IMR-90 (cell line): ENCODE measurements around the gene PROSER2. TPM values are rescaled to one million over a fixed set of nuclear protein-coding genes. Genes with fewer than 3 reads are reported as not detected.

ENCODE experiments used
- ATAC-seq: fragments of 200-7000 bp; cut with Tn5 transposase; 2 replicates; pipeline ENCODE4 v1.9.1; 2020; ENCODE audit warnings: low read depth, mild to moderate bottlenecking, moderate library complexity
- BruUV-seq: library from RNA; stranded (reverse); fragments of 400-500 nt; replicated peaks from 2 replicates; lab custom pipeline; 2021; lab: Mats Ljungman, UMichigan
- CTCF ChIA-PET: fragments of 300-600 bp; formaldehyde crosslinking; extraction: SDS; loops from one replicate; lab custom pipeline; 2021; ENCODE audit warnings: antibody characterized with exemption; lab: Yijun Ruan, JAX
- POLR2A ChIA-PET: fragments of 300-600 bp; sonication (Branson Sonifier 250); formaldehyde crosslinking; loops from one replicate; lab custom pipeline; 2022; ENCODE audit warnings: antibody characterized with exemption; ENCODE audit not compliant: unreplicated experiment; lab: Charles Lee
- DNase-seq: peaks from one replicate; pipeline ENCODE4 v3.0.0; 2013
- H2AFZ ChIP-seq: replicated peaks from 2 replicates; pipeline ENCODE3; 2013; ENCODE audit warnings: low read length, mild to moderate bottlenecking; ENCODE audit not compliant: poor library complexity
- H2AK5ac ChIP-seq: 2 replicates; pipeline ENCODE4 v1.6.1; 2013; ENCODE audit warnings: low read depth, low read length, inconsistent platforms
- H2AK9ac ChIP-seq: replicated peaks from 2 replicates; pipeline ENCODE3; 2013; ENCODE audit warnings: mild to moderate bottlenecking, low read depth, low read length, moderate library complexity; ENCODE audit not compliant: poor library complexity
- H2BK120ac ChIP-seq: 2 replicates; pipeline ENCODE4 v1.6.1; 2013; ENCODE audit warnings: low read depth, low read length, inconsistent platforms
- H2BK15ac ChIP-seq: 3 replicates; pipeline ENCODE4 v1.6.1; 2013; ENCODE audit warnings: low read depth, low read length, inconsistent platforms
- H2BK20ac ChIP-seq: 2 replicates; pipeline ENCODE4 v1.6.1; 2013; ENCODE audit warnings: low read depth, mild to moderate bottlenecking, inconsistent platforms, low read length, moderate library complexity
- H2BK5ac ChIP-seq: 2 replicates; pipeline ENCODE4 v1.6.1; 2013; ENCODE audit warnings: mild to moderate bottlenecking, low read depth, low read length, inconsistent platforms; ENCODE audit not compliant: poor library complexity, severe bottlenecking
- H3K14ac ChIP-seq: replicated peaks from 2 replicates; pipeline ENCODE4 v1.6.1; 2013; ENCODE audit warnings: low read depth, low read length, inconsistent platforms
- H3K18ac ChIP-seq: 2 replicates; pipeline ENCODE4 v1.6.1; 2013; ENCODE audit warnings: low read depth, low read length, control low read depth
- H3K23ac ChIP-seq: 2 replicates; pipeline ENCODE4 v1.6.1; 2013; ENCODE audit warnings: low read depth, low read length, inconsistent platforms
- H3K27ac ChIP-seq: 2 replicates; pipeline ENCODE4 v1.5.1; 2013; ENCODE audit warnings: mild to moderate bottlenecking, control low read depth, low read length; ENCODE audit not compliant: insufficient read depth
- H3K27me3 ChIP-seq: 2 replicates; pipeline ENCODE4 v1.6.1; 2013; ENCODE audit warnings: low read length; ENCODE audit not compliant: control insufficient read depth, insufficient read depth
- H3K36me3 ChIP-seq: 2 replicates; pipeline ENCODE4 v1.6.1; 2013; ENCODE audit warnings: low read length, mixed read lengths; ENCODE audit not compliant: control insufficient read depth, insufficient read depth
- H3K4ac ChIP-seq: 2 replicates; pipeline ENCODE4 v1.6.1; 2013; ENCODE audit warnings: low read depth, low read length, inconsistent platforms
- H3K4me1 ChIP-seq: 2 replicates; pipeline ENCODE4 v1.6.1; 2013; ENCODE audit warnings: low read length, mixed read lengths; ENCODE audit not compliant: control insufficient read depth, insufficient read depth
- H3K4me2 ChIP-seq: 2 replicates; pipeline ENCODE4 v1.6.1; 2013; ENCODE audit warnings: low read depth, mild to moderate bottlenecking, control low read depth, low read length, moderate library complexity
- H3K4me3 ChIP-seq: 2 replicates; pipeline ENCODE4 v1.5.1; 2013; ENCODE audit warnings: low read depth, mild to moderate bottlenecking, control low read depth, low read length, moderate library complexity; ENCODE audit not compliant: insufficient read depth
- H3K56ac ChIP-seq: 2 replicates; pipeline ENCODE4 v1.6.1; 2013; ENCODE audit warnings: low read length, inconsistent platforms; ENCODE audit not compliant: insufficient read depth; ENCODE audit errors: extremely low read depth
- H3K79me1 ChIP-seq, 2 experiments: 2 replicates each; pipeline ENCODE4 v1.6.1; 2013; ENCODE audit warnings: low read length in 2 of 2, inconsistent platforms in 1 of 2, low read depth in 1 of 2
- H3K9ac ChIP-seq: 2 replicates; pipeline ENCODE4 v1.6.1; 2013; ENCODE audit warnings: low read depth, low read length, control low read depth
- H3K9me1 ChIP-seq: 2 replicates; pipeline ENCODE4 v1.6.1; 2013; ENCODE audit warnings: low read length, inconsistent platforms; ENCODE audit not compliant: insufficient read depth
- H3K9me3 ChIP-seq: 2 replicates; pipeline ENCODE4 v1.6.1; 2013; ENCODE audit warnings: low read length; ENCODE audit not compliant: control insufficient read depth, insufficient read depth
- H4K20me1 ChIP-seq: 2 replicates; pipeline ENCODE4 v1.6.1; 2013; ENCODE audit warnings: low read length, inconsistent platforms; ENCODE audit not compliant: insufficient read depth
- H4K5ac ChIP-seq: 2 replicates; pipeline ENCODE4 v1.6.1; 2013; ENCODE audit warnings: mild to moderate bottlenecking, low read depth, low read length, control low read depth
- H4K8ac ChIP-seq, 2 experiments: 2 replicates each; pipeline ENCODE4 v1.6.1; 2013; ENCODE audit warnings: low read depth in 2 of 2, low read length in 2 of 2, control low read depth in 1 of 2, inconsistent platforms in 1 of 2
- H4K91ac ChIP-seq: 2 replicates; pipeline ENCODE4 v1.6.1; 2013; ENCODE audit warnings: low read depth, low read length, inconsistent platforms; ENCODE audit not compliant: insufficient read depth
- BHLHE40 ChIP-seq: fragments of 150-350 bp; IDR thresholded peaks from 2 replicates; pipeline ENCODE4 v1.6.1; 2016; ENCODE audit warnings: mild to moderate bottlenecking, low read depth, low read length
- CEBPB ChIP-seq: IDR thresholded peaks from 2 replicates; pipeline ENCODE4 v1.6.1; 2012; ENCODE audit warnings: low read depth, low read length, improper control_type of control experiment
- CHD1 ChIP-seq: IDR thresholded peaks from 2 replicates; pipeline ENCODE4 v1.6.1; 2012; ENCODE audit warnings: low read depth, low read length, improper control_type of control experiment
- MAFK ChIP-seq: IDR thresholded peaks from 2 replicates; pipeline ENCODE4 v1.6.1; 2012; ENCODE audit warnings: low read depth, low read length, improper control_type of control experiment
- MAZ ChIP-seq: IDR thresholded peaks from 2 replicates; pipeline ENCODE4 v1.6.1; 2012; ENCODE audit warnings: low read depth, mild to moderate bottlenecking, low read length, improper control_type of control experiment, moderate library complexity, borderline replicate concordance
- MXI1 ChIP-seq: IDR thresholded peaks from 2 replicates; pipeline ENCODE4 v1.6.1; 2012; ENCODE audit warnings: low read depth, mild to moderate bottlenecking, low read length, moderate library complexity, borderline replicate concordance
- NFE2L2 ChIP-seq: fragments of 150-350 bp; IDR thresholded peaks from 2 replicates; pipeline ENCODE4 v1.6.1; 2016; ENCODE audit warnings: low read depth, mild to moderate bottlenecking, low read length
- POLR2A ChIP-seq: IDR thresholded peaks from 2 replicates; pipeline ENCODE4 v1.6.1; 2012; ENCODE audit warnings: mild to moderate bottlenecking, low read depth, low read length
- RAD21 ChIP-seq: IDR thresholded peaks from 2 replicates; pipeline ENCODE4 v1.6.1; 2012; ENCODE audit warnings: low read length, improper control_type of control experiment
- RCOR1 ChIP-seq: IDR thresholded peaks from 2 replicates; pipeline ENCODE4 v1.6.1; 2012; ENCODE audit warnings: mild to moderate bottlenecking, low read length, improper control_type of control experiment; ENCODE audit not compliant: insufficient replicate concordance
- SMC3 ChIP-seq: fragments of 150-350 bp; IDR thresholded peaks from 2 replicates; pipeline ENCODE4 v1.6.1; 2016; ENCODE audit warnings: low read depth, mild to moderate bottlenecking, antibody characterized with exemption, low read length, moderate library complexity
- WGBS, 2 experiments: methylation state at CpG; one replicate each; pipeline versions ENCODE4 v1.1.5 to v1.1.7; 2013; ENCODE audit warnings: missing lambda C conversion rate in 2 of 2; ENCODE audit not compliant: insufficient read length in 1 of 2; ENCODE audit errors: extremely low coverage in 2 of 2; 5-methylcytosine and 5-hydroxymethylcytosine counted together
- dilution Hi-C: fragments of 300-500 bp; cut with HindIII; formaldehyde crosslinking; loops from one replicate; pipeline ENCODE4 v1.14.3; 2018; ENCODE audit warnings: low sequenced_read_pairs; ENCODE audit not compliant: unreplicated experiment
- in situ Hi-C: fragments of 300-500 bp; cut with MboI; formaldehyde crosslinking; loops from 3 replicates; pipeline ENCODE4 v1.14.3; 2019; ENCODE audit warnings: low sequenced_read_pairs, inconsistent platforms, mixed read lengths
- intact Hi-C: fragments of 100-400 bp; cut with micrococcal nuclease; formaldehyde crosslinking; loops from 2 replicates; pipeline ENCODE4 v1.10.0; 2022
- polyA plus RNA-seq, 3 experiments: library from polyadenylated mRNA; depleted of rRNA; stranded (reverse); fragments of >200 nt; gene quantifications; 2 replicates each; pipeline ENCODE4 v1.2.3, GENCODE V29; 2012; ENCODE audit warnings: low replicate concordance in 1 of 3
- total RNA-seq: library from RNA; depleted of rRNA; stranded (reverse); fragments of >200 nt; gene quantifications from 2 replicates; pipeline ENCODE4 v1.2.3, GENCODE V29; 2012
- TF ChIP-seq, protein P1 (sequence below): fragments of 150-350 bp; IDR thresholded peaks from 2 replicates; pipeline ENCODE4 v1.6.1; 2017; ENCODE audit warnings: mild to moderate bottlenecking, antibody characterized with exemption, low read length, low read depth
- TF ChIP-seq, protein P2 (sequence below): fragments of 150-350 bp; IDR thresholded peaks from 2 replicates; pipeline ENCODE4 v1.6.1; 2016; ENCODE audit warnings: low read depth, mild to moderate bottlenecking, low read length, moderate library complexity, borderline replicate concordance
- TF ChIP-seq, protein P3 (sequence below): conservative IDR thresholded peaks from 2 replicates; pipeline ENCODE4 v1.5.1; 2012; ENCODE audit warnings: mild to moderate bottlenecking, low read depth, low read length, improper control_type of control experiment

PROSER2 gene
- total and polyA plus RNA-seq, 2 of the 4 experiments (the other 2 are of a cell fraction) = 1.4 to 2.0 TPM

DNA sequence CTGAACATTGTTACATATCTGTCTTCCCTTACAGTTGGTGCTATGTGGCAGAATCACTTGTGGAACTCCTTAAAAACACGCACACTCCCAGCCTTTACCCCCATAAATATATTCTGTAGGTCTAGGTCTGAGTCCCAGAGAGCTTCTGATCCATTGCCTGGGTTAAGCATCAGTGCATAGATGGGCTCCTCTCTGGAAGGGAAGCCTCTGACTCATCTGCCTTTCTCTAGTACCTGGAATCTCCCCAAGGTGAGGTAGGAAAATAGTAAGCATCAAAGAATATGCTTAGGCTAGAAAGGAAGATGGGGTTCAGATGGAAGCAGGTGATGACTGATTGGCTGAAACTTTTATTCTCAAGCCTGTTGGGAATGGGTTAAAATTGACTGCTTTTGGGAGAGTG lies 26.1 kb downstream of the PROSER2 start:
- no peak overlapping the region for H4K5ac ChIP-seq
- H3K9me3 ChIP-seq = no peaks in the 10 kb centered on the region
- H2AFZ ChIP-seq = no peak overlapping the region
- BruUV-seq = no TSS peak
- H4K8ac ChIP-seq = no peak overlapping the region
- TF ChIP-seq, protein P1, sequence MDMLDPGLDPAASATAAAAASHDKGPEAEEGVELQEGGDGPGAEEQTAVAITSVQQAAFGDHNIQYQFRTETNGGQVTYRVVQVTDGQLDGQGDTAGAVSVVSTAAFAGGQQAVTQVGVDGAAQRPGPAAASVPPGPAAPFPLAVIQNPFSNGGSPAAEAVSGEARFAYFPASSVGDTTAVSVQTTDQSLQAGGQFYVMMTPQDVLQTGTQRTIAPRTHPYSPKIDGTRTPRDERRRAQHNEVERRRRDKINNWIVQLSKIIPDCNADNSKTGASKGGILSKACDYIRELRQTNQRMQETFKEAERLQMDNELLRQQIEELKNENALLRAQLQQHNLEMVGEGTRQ = no peak
- TF ChIP-seq SMC3 (no peak), MAZ (no peak), NFE2L2 (no peak), CEBPB (no peak), RAD21 (no peak), MXI1 (no peak), RCOR1 (no peak), POLR2A (no peak), MAFK (no peak), CHD1 (no peak), BHLHE40 (no peak)
- TF ChIP-seq, protein P2, sequence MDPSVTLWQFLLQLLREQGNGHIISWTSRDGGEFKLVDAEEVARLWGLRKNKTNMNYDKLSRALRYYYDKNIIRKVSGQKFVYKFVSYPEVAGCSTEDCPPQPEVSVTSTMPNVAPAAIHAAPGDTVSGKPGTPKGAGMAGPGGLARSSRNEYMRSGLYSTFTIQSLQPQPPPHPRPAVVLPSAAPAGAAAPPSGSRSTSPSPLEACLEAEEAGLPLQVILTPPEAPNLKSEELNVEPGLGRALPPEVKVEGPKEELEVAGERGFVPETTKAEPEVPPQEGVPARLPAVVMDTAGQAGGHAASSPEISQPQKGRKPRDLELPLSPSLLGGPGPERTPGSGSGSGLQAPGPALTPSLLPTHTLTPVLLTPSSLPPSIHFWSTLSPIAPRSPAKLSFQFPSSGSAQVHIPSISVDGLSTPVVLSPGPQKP = no peak
- TF ChIP-seq, protein P3, sequence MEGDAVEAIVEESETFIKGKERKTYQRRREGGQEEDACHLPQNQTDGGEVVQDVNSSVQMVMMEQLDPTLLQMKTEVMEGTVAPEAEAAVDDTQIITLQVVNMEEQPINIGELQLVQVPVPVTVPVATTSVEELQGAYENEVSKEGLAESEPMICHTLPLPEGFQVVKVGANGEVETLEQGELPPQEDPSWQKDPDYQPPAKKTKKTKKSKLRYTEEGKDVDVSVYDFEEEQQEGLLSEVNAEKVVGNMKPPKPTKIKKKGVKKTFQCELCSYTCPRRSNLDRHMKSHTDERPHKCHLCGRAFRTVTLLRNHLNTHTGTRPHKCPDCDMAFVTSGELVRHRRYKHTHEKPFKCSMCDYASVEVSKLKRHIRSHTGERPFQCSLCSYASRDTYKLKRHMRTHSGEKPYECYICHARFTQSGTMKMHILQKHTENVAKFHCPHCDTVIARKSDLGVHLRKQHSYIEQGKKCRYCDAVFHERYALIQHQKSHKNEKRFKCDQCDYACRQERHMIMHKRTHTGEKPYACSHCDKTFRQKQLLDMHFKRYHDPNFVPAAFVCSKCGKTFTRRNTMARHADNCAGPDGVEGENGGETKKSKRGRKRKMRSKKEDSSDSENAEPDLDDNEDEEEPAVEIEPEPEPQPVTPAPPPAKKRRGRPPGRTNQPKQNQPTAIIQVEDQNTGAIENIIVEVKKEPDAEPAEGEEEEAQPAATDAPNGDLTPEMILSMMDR = no peak
- no peak overlapping the region for H2BK5ac ChIP-seq
- H3K56ac ChIP-seq = no peak overlapping the region
- WGBS, 2 experiments = no CpG with 5 or more reads among the region's 1 CpG
- H3K36me3 ChIP-seq = no peaks in the 10 kb centered on the region; the same call in none of the 2 replicates
- peaks cover 0 to 5% of the 10 kb centered on the region in 2 experiments; a peak in 2 of 4 replicates for H3K79me1 ChIP-seq
- no peak overlapping the region for H2BK120ac ChIP-seq
- no peak overlapping the region for H3K4me3 ChIP-seq
- no peak overlapping the region for H3K23ac ChIP-seq
- H3K9me1 ChIP-seq = 0 out of 2 replicates have a peak, but pooled peaks cover 4% of the 10 kb centered on the region
- H3K27ac ChIP-seq = no peak overlapping the region
- CTCF ChIA-PET = no interaction called here
- no peak overlapping the region for H3K18ac ChIP-seq
- no peak overlapping the region for H2BK20ac ChIP-seq
- in situ Hi-C loops (no loop called here), dilution Hi-C loops (no loop called here), intact Hi-C loops (no loop called here)
- no peak overlapping the region for H2AK9ac ChIP-seq
- no peak overlapping the region for H2AK5ac ChIP-seq
- H3K4me1 ChIP-seq = no peaks in the 10 kb centered on the region
- no peak overlapping the region for H3K14ac ChIP-seq
- no peaks in the 10 kb centered on the region for H3K27me3 ChIP-seq
- H4K20me1 ChIP-seq = no peaks in the 10 kb centered on the region
- no peak overlapping the region for H3K4ac ChIP-seq
- no peak for DNase-seq
- ATAC-seq = no peak
- POLR2A ChIA-PET = no interaction called here
- no peak overlapping the region for H3K4me2 ChIP-seq
- no peak overlapping the region for H4K91ac ChIP-seq
- H2BK15ac ChIP-seq = no peak overlapping the region
- no peak overlapping the region for H3K9ac ChIP-seq
